Measurements from ENCODE around the gene CCDC9B. TPM values are rescaled to one million over a fixed set of nuclear protein-coding genes. Genes with fewer than 3 reads are reported as not detected.

Gene CCDC9B
- total RNA-seq, 1 donor from 2014 or later, result not detected

GRCh38 chr15:40283615-40284300 is 57.0 kb downstream of the CCDC9B start:
- H3F3A ChIP-seq (ENCODE audit: low read depth), result peaks cover 25% of the 10 kb centered on the region
- no peaks in the 10 kb centered on the region for H3K36me3 Mint-ChIP-seq
- H3K4me1 ChIP-seq, result peaks cover 34% of the 10 kb centered on the region
- no peak overlapping the region for H2AFZ ChIP-seq (replicated peaks)
- peak overlapping the region; percentile 66 for H3K4me3 Mint-ChIP-seq
- H3K36me3 ChIP-seq, result no peaks in the 10 kb centered on the region
- H3K4me2 ChIP-seq, result peak overlapping the region; percentile 81
- no peaks in the 10 kb centered on the region for H3K9me3 Mint-ChIP-seq
- TF ChIP-seq EZH2phosphoT487 (IDR thresholded peaks at IDR 0.05) (peak; percentile 66), CTCF (IDR thresholded peaks at IDR 0.05) (no peak), EZH2 (IDR thresholded peaks at IDR 0.05) (peak; percentile 57)
- H3K27ac Mint-ChIP-seq, result no peak overlapping the region
- H4K20me1 ChIP-seq (ENCODE audit: low read depth), result peaks cover 28% of the 10 kb centered on the region
- H3K4me1 Mint-ChIP-seq, result peaks cover 51% of the 10 kb centered on the region
- H3K4me3 ChIP-seq, result no peak overlapping the region
- peak; percentile 53 for DNase-seq (ENCODE audit: low spot score)
- H3K9me3 ChIP-seq (ENCODE audit: low read depth), result no peaks in the 10 kb centered on the region
- H3K9ac ChIP-seq, result no peak overlapping the region
- H3K79me2 ChIP-seq (ENCODE audit: low read depth), result no peaks in the 10 kb centered on the region
- peaks cover 41% of the 10 kb centered on the region for H3K27me3 Mint-ChIP-seq (ENCODE audit: insufficient read depth, low read depth)
- peaks cover 100% of the 10 kb centered on the region for H3K27me3 ChIP-seq
- no peak overlapping the region for H3K27ac ChIP-seq

GRCh38 chr15:40282869-40283614 is 57.7 kb downstream of the CCDC9B start, which contains the start of gene ANKRD63:
Gene ANKRD63 (minus strand): TSS chr15:40283064. CDS start chr15:40282586, 478 bp downstream.
- H3F3A ChIP-seq (ENCODE audit: low read depth), result peaks cover 25% of the 10 kb centered on the region
- no peaks in the 10 kb centered on the region for H3K79me2 ChIP-seq (ENCODE audit: low read depth)
- H3K9ac ChIP-seq, result no peak within 1 kb of the TSS
- peak within 1 kb of the TSS; percentile 45 for H3K4me3 ChIP-seq
- no peaks in the 10 kb centered on the region for H3K36me3 Mint-ChIP-seq
- peak within 1 kb of the TSS; percentile 78 for H3K4me3 Mint-ChIP-seq
- TF ChIP-seq CTCF (IDR thresholded peaks at IDR 0.05) (no peak), EZH2phosphoT487 (IDR thresholded peaks at IDR 0.05) (peak; percentile 99), EZH2 (IDR thresholded peaks at IDR 0.05) (peak; percentile 99)
- peaks cover 58% of the 10 kb centered on the region for H3K4me1 Mint-ChIP-seq
- no peaks in the 10 kb centered on the region for H3K9me3 ChIP-seq (ENCODE audit: low read depth)
- peaks cover 41% of the 10 kb centered on the region for H3K27me3 Mint-ChIP-seq (ENCODE audit: insufficient read depth, low read depth)
- DNase-seq (ENCODE audit: low spot score), result peak; percentile 61
- peaks cover 34% of the 10 kb centered on the region for H3K4me1 ChIP-seq
- no peak within 1 kb of the TSS for H3K27ac Mint-ChIP-seq
- peaks cover 28% of the 10 kb centered on the region for H4K20me1 ChIP-seq (ENCODE audit: low read depth)
- no peaks in the 10 kb centered on the region for H3K36me3 ChIP-seq
- peaks cover 100% of the 10 kb centered on the region for H3K27me3 ChIP-seq
- H3K4me2 ChIP-seq, result peak within 1 kb of the TSS; percentile 81
- no peak within 1 kb of the TSS for H3K27ac ChIP-seq
- H3K9me3 Mint-ChIP-seq, result no peaks in the 10 kb centered on the region
- peak within 1 kb of the TSS; percentile 83 for H2AFZ ChIP-seq (replicated peaks)

- peaks cover 100% of the 10 kb centered on the region for H3K27me3 ChIP-seq
- H3K27ac Mint-ChIP-seq, result no peak overlapping the region
- H3K4me3 Mint-ChIP-seq, result peak overlapping the region; percentile 78
- H3K4me1 ChIP-seq, result peaks cover 34% of the 10 kb centered on the region
- H3K4me1 Mint-ChIP-seq, result peaks cover 58% of the 10 kb centered on the region
- no peaks in the 10 kb centered on the region for H3K36me3 Mint-ChIP-seq
- H3K9me3 ChIP-seq (ENCODE audit: low read depth), result no peaks in the 10 kb centered on the region
- no peaks in the 10 kb centered on the region for H3K36me3 ChIP-seq
- H2AFZ ChIP-seq (replicated peaks), result peak overlapping the region; percentile 83
- TF ChIP-seq EZH2phosphoT487 (IDR thresholded peaks at IDR 0.05) (no peak), CTCF (IDR thresholded peaks at IDR 0.05) (peak; percentile 40), EZH2 (IDR thresholded peaks at IDR 0.05) (no peak)
- H3F3A ChIP-seq (ENCODE audit: low read depth), result peaks cover 25% of the 10 kb centered on the region
- H3K4me2 ChIP-seq, result peak overlapping the region; percentile 81
- DNase-seq (ENCODE audit: low spot score), result peak; percentile 84
- no peaks in the 10 kb centered on the region for H3K9me3 Mint-ChIP-seq
- H3K27ac ChIP-seq, result no peak overlapping the region
- H3K4me3 ChIP-seq, result peak overlapping the region; percentile 45
- no peak overlapping the region for H3K9ac ChIP-seq
- peaks cover 28% of the 10 kb centered on the region for H4K20me1 ChIP-seq (ENCODE audit: low read depth)
- peaks cover 42% of the 10 kb centered on the region for H3K27me3 Mint-ChIP-seq (ENCODE audit: insufficient read depth, low read depth)
- H3K79me2 ChIP-seq (ENCODE audit: low read depth), result no peaks in the 10 kb centered on the region
Measured at GRCh38 chr15:40282147-40282868, 58.4 kb downstream of the CCDC9B start.
